Osteoblast (primary cell): ENCODE data around the gene MXI1. TPM values are rescaled to one million over a fixed set of nuclear protein-coding genes. Genes with fewer than 3 reads are reported as not detected.

Source experiments
- DNase-seq: peaks from one replicate; pipeline ENCODE4 v3.0.0; 2011; ENCODE audit warnings: low spot score, mixed read lengths; ENCODE audit not compliant: insufficient read length; ENCODE audit errors: missing footprints
- H2AFZ ChIP-seq: 2 replicates; pipeline ENCODE4 v1.6.0; 2011; ENCODE audit warnings: mild to moderate bottlenecking, low read length
- H3K27ac ChIP-seq: 2 replicates; pipeline ENCODE4 v1.5.1; 2011; ENCODE audit warnings: mild to moderate bottlenecking, low read depth, low read length, moderate library complexity
- H3K27me3 ChIP-seq: 2 replicates; pipeline ENCODE4 v1.6.0; 2012; ENCODE audit warnings: mild to moderate bottlenecking, control low read depth, inconsistent platforms, low read length, moderate library complexity; ENCODE audit not compliant: insufficient read depth
- H3K36me3 ChIP-seq: 2 replicates; pipeline ENCODE4 v1.5.1; 2011; ENCODE audit warnings: mild to moderate bottlenecking, low read length, control low read depth, moderate library complexity; ENCODE audit not compliant: insufficient read depth
- H3K4me1 ChIP-seq: 2 replicates; pipeline ENCODE4 v1.5.1; 2011; ENCODE audit warnings: mild to moderate bottlenecking, low read length, control low read depth, moderate library complexity; ENCODE audit not compliant: insufficient read depth
- H3K4me2 ChIP-seq: 2 replicates; pipeline ENCODE4 v1.6.0; 2011; ENCODE audit warnings: mild to moderate bottlenecking, low read length; ENCODE audit not compliant: insufficient read depth
- H3K4me3 ChIP-seq: fragments of 200-600 bp; sonication (generic); 3 replicates; pipeline ENCODE4 v1.5.1; 2012; ENCODE audit warnings: mild to moderate bottlenecking, low read length, inconsistent platforms; ENCODE audit not compliant: insufficient read depth
- H3K79me2 ChIP-seq: 2 replicates; pipeline ENCODE4 v1.6.0; 2012; ENCODE audit warnings: mild to moderate bottlenecking, low read length, control low read depth, inconsistent platforms; ENCODE audit not compliant: insufficient read depth
- H3K9me3 ChIP-seq: 2 replicates; pipeline ENCODE4 v1.5.1; 2011; ENCODE audit warnings: low read depth, low read length, control low read depth
- H4K20me1 ChIP-seq: 2 replicates; pipeline ENCODE4 v1.6.0; 2012; ENCODE audit warnings: mild to moderate bottlenecking, low read length, control low read depth; ENCODE audit not compliant: insufficient read depth
- total RNA-seq: library from RNA; depleted of rRNA; stranded (reverse); fragments of >200 nt; gene quantifications from 2 replicates; pipeline ENCODE4 v1.2.3, GENCODE V29; 2012
- TF ChIP-seq, protein P1 (sequence below): IDR thresholded peaks from 2 replicates; pipeline ENCODE4 v1.5.1; 2011; ENCODE audit warnings: mild to moderate bottlenecking, low read depth, low read length, moderate library complexity; ENCODE audit errors: extremely low read depth

The MXI1 gene
- total RNA-seq, 1 donor: 41.6 TPM

DNA sequence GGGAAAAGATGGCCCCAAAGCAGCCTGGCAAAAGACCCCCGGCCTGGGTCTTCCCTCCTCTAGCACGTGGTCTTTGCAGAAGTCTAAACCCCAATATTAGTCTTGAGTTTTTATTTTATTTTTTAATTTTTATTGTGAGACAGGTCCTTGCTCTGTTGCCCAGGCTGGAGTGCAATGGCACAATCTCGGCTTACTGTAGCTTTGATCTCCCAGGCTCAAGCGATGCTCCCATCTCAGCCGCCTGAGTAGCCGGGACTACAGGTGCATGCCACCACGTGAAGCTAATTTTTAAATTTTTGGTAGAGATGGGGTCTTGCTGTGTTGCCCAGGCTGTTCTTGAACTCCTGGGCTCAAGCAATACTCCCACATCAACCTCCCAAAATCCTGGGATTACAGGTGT, 40.3 kb upstream of the MXI1 start:
- Histone ChIP-seq H3K4me1 (no peaks in the 10 kb centered on the region), H2AFZ (no peak overlapping the region), H3K27ac (no peak overlapping the region), H3K4me3 (no peak overlapping the region), H3K9me3 (no peaks in the 10 kb centered on the region), H3K27me3 (peaks cover 54% of the 10 kb centered on the region), H4K20me1 (no peaks in the 10 kb centered on the region), H3K36me3 (no peaks in the 10 kb centered on the region), H3K79me2 (no peaks in the 10 kb centered on the region), H3K4me2 (no peak overlapping the region)
- no peak for DNase-seq
- TF ChIP-seq, protein P1, sequence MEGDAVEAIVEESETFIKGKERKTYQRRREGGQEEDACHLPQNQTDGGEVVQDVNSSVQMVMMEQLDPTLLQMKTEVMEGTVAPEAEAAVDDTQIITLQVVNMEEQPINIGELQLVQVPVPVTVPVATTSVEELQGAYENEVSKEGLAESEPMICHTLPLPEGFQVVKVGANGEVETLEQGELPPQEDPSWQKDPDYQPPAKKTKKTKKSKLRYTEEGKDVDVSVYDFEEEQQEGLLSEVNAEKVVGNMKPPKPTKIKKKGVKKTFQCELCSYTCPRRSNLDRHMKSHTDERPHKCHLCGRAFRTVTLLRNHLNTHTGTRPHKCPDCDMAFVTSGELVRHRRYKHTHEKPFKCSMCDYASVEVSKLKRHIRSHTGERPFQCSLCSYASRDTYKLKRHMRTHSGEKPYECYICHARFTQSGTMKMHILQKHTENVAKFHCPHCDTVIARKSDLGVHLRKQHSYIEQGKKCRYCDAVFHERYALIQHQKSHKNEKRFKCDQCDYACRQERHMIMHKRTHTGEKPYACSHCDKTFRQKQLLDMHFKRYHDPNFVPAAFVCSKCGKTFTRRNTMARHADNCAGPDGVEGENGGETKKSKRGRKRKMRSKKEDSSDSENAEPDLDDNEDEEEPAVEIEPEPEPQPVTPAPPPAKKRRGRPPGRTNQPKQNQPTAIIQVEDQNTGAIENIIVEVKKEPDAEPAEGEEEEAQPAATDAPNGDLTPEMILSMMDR: no peak

DNA sequence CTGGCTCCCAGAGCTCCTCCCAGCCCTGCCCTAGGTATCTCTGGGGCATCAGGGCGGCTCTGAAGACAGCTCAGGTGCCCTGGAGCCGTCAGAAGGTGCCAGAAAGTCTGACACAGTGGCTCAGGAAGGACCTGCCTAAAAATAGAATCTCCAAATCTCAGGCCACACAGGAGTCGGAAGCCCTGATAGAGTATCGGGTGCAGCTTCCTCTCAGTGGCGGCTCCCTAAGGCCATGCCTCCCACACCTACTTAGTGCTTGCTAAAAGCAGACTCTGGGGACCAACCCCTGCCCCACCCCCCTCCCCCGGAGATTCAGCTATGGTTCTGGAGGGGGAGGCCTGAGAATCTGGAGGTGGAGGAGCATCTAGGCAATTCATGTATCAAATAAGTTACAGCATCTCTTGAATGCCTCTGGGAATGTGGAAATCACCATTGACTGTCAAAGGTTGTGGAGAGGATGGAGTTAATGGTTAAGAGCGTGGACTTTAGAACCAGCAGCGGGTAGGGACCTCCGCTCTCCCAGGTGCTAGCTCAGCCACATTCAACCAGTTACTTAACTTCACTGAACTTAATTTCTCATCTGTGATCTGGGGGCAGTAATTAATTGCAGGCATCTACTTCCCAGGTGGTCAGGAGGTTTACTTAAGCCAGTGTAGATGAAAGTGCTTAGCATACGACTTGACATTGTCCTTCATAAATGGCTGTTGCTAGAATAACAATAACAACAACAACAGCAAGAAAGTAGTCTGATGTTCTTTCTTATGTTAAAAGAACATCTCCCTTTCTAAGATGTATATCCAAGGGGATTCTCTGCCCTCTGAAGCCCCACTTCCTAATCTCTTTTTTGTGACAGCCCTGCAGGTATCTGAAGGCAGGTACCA, 38.6 kb upstream of the MXI1 start:
- H3K4me2 ChIP-seq: no peak overlapping the region
- no peak overlapping the region for H3K4me3 ChIP-seq
- H4K20me1 ChIP-seq: no peaks in the 10 kb centered on the region
- H3K79me2 ChIP-seq: no peaks in the 10 kb centered on the region
- H2AFZ ChIP-seq: no peak overlapping the region
- no peaks in the 10 kb centered on the region for H3K9me3 ChIP-seq
- no peaks in the 10 kb centered on the region for H3K36me3 ChIP-seq
- no peaks in the 10 kb centered on the region for H3K4me1 ChIP-seq
- peaks cover 51% of the 10 kb centered on the region for H3K27me3 ChIP-seq
- no peak for DNase-seq
- TF ChIP-seq, protein P1: no peak
- no peak overlapping the region for H3K27ac ChIP-seq

- TF ChIP-seq, protein P1: no peak
- Histone ChIP-seq H3K27ac (no peak overlapping the region), H3K4me3 (no peak overlapping the region), H3K9me3 (no peaks in the 10 kb centered on the region), H3K4me1 (no peaks in the 10 kb centered on the region), H3K4me2 (no peak overlapping the region), H4K20me1 (no peaks in the 10 kb centered on the region), H3K36me3 (no peaks in the 10 kb centered on the region), H3K27me3 (peaks cover 51% of the 10 kb centered on the region), H2AFZ (no peak overlapping the region), H3K79me2 (no peaks in the 10 kb centered on the region)
- DNase-seq: no peak
Measured at GRCh38 chr10:110169586-110169985, 37.8 kb upstream of the MXI1 start.

- TF ChIP-seq, protein P1: no peak
- DNase-seq: no peak
- no peak overlapping the region for H2AFZ ChIP-seq
- H3K27ac ChIP-seq: no peak overlapping the region
- H3K27me3 ChIP-seq: peaks cover 51% of the 10 kb centered on the region
- H3K36me3 ChIP-seq: no peaks in the 10 kb centered on the region
- H3K9me3 ChIP-seq: no peaks in the 10 kb centered on the region
- no peak overlapping the region for H3K4me2 ChIP-seq
- no peaks in the 10 kb centered on the region for H4K20me1 ChIP-seq
- no peak overlapping the region for H3K4me3 ChIP-seq
- no peaks in the 10 kb centered on the region for H3K4me1 ChIP-seq
- H3K79me2 ChIP-seq: no peaks in the 10 kb centered on the region
Measured at GRCh38 chr10:110170142-110170971, 37.0 kb upstream of the MXI1 start.
